Esophagus muscularis mucosa (tissue), 4 donors: ENCODE data around the gene ABCB4. TPM values are rescaled to one million over a fixed set of nuclear protein-coding genes. Genes with fewer than 3 reads are reported as not detected.

Experiments used
- DNase-seq: peaks from one replicate; pipeline ENCODE4 v3.0.0-alpha.2; 2017; ENCODE audit errors: extremely low spot score
- H3K27ac ChIP-seq, 4 donors: fragments of 200-600 bp; sonication (generic); replicated peaks in 1 of 4; 1 replicate in 3 of 4; 2 replicates in 1 of 4; pipeline ENCODE4 v1.5.1; 2016 to 2019; ENCODE audit warnings: mild to moderate bottlenecking in 1 of 4
- H3K27me3 ChIP-seq, 4 donors: fragments of 200-600 bp; sonication (generic); one replicate each; pipeline versions ENCODE4 v1.5.1 to v1.6.0; 2016 to 2019
- H3K36me3 ChIP-seq, 4 donors: fragments of 200-600 bp; sonication (generic); one replicate each; pipeline ENCODE4 v1.5.1; 2016 to 2019
- H3K4me1 ChIP-seq, 4 donors: fragments of 200-600 bp; sonication (generic); one replicate each; pipeline ENCODE4 v1.5.1; 2016 to 2019
- H3K4me3 ChIP-seq, 4 donors: fragments of 200-600 bp; sonication (generic); 1 replicate in 2 of 4; 2 replicates in 2 of 4; pipeline ENCODE4 v1.5.1; 2016 to 2019; ENCODE audit warnings: mild to moderate bottlenecking in 4 of 4, moderate library complexity in 1 of 4
- H3K9me3 ChIP-seq, 4 donors: fragments of 200-600 bp; sonication (generic); 1 replicate in 3 of 4; 2 replicates in 1 of 4; pipeline ENCODE4 v1.5.1; 2016 to 2019
- EP300 ChIP-seq: sonication (generic); formaldehyde crosslinking; IDR thresholded peaks from one replicate; pipeline ENCODE4 v1.6.1; 2017; ENCODE audit warnings: antibody characterized with exemption
- POLR2A ChIP-seq: fragments of 450-650 bp; IDR thresholded peaks from one replicate; pipeline ENCODE4 v1.6.1; 2017; ENCODE audit warnings: antibody characterized with exemption, moderate library complexity, mild to moderate bottlenecking, low read depth
- POLR2AphosphoS5 ChIP-seq, 2 donors: sonication (generic); formaldehyde crosslinking; IDR thresholded peaks; one replicate each; pipeline ENCODE4 v1.6.1; 2017; ENCODE audit warnings: antibody characterized with exemption in 2 of 2
- WGBS: methylation state at CpG from one replicate; pipeline ENCODE4 v1.1.5; 2018; 5-methylcytosine and 5-hydroxymethylcytosine counted together
- intact Hi-C: fragments of 100-400 bp; cut with DNase I; formaldehyde crosslinking; loops from one replicate; pipeline ENCODE4 v1.15.1; 2023
- total RNA-seq, 4 donors: library from RNA; depleted of rRNA; stranded (reverse); fragments of >200 nt; gene quantifications; one replicate each; pipeline versions ENCODE4 v1.1.0 to v1.2.1, GENCODE V29; 2016
- TF ChIP-seq, protein P1 (sequence below), 3 experiments: fragments of 200-600 bp in 2 of 3; fragments of 450-650 bp in 1 of 3; sonication (generic) in 2 of 3; IDR thresholded peaks; one replicate each; pipeline ENCODE4 v1.5.1; 2017 to 2019; ENCODE audit warnings: antibody characterized with exemption in 3 of 3, mild to moderate bottlenecking in 2 of 3, moderate library complexity in 1 of 3

The ABCB4 gene
- total RNA-seq, 4 donors from 2014 or later: 0.66 to 1.4 (median 1.1) TPM

DNA sequence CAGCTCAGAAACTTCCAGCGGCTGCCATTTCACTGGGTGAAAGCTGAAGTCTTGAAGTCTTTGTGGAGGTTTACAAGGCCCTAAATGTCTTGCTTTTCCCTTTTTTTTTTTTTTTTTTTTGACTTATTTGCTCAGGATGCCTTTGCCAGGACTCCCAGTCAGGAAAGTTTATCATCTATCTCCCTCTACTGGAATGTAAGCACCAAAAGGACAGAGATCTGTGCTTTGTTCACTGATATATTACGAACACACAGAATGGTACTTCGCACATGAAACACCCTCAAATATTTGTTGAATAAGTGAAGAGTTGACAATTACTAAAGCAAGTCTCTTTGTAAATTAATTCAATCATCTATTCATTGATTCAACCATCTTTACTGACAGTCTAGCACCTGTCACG lies 23.2 kb downstream of the ABCB4 start:
- Histone ChIP-seq H3K4me3 (no peak overlapping the region), H3K27ac (no peak overlapping the region), H3K36me3 (no peaks in the 10 kb centered on the region), H3K4me1 (no peaks in the 10 kb centered on the region), H3K27me3 (no peaks in the 10 kb centered on the region), H3K9me3 (no peaks in the 10 kb centered on the region)
- TF ChIP-seq POLR2A: no peak
- TF ChIP-seq POLR2AphosphoS5 (IDR thresholded peaks at IDR 0.05): no peak
- TF ChIP-seq, protein P1, sequence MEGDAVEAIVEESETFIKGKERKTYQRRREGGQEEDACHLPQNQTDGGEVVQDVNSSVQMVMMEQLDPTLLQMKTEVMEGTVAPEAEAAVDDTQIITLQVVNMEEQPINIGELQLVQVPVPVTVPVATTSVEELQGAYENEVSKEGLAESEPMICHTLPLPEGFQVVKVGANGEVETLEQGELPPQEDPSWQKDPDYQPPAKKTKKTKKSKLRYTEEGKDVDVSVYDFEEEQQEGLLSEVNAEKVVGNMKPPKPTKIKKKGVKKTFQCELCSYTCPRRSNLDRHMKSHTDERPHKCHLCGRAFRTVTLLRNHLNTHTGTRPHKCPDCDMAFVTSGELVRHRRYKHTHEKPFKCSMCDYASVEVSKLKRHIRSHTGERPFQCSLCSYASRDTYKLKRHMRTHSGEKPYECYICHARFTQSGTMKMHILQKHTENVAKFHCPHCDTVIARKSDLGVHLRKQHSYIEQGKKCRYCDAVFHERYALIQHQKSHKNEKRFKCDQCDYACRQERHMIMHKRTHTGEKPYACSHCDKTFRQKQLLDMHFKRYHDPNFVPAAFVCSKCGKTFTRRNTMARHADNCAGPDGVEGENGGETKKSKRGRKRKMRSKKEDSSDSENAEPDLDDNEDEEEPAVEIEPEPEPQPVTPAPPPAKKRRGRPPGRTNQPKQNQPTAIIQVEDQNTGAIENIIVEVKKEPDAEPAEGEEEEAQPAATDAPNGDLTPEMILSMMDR (IDR thresholded peaks at IDR 0.05): no peak
- WGBS: 92% methylated on average over 4 of the region's 4 CpGs
- intact Hi-C loops: no loop called here
- no peak for DNase-seq

DNA sequence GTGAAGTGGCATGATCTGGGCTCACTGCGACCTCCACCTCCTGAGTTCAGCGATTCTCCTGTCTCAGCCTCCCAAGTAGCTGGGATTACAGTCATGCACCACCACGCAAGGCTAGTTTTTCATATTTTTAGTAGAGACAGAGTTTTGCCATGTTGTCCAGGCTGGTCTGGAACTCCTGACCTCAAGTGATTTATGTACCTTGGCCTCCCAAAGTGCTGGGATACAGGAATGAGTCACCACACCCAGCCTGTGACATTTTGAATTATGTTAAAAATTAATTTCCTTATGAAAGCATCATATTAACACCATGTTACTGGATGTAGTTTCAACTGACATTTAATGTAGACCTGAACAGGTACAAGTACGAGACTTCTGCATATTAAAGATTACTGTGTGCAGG lies 24.3 kb downstream of the ABCB4 start:
- 91% methylated on average over 4 of the region's 4 CpGs for WGBS
- no peak for TF ChIP-seq POLR2AphosphoS5 (IDR thresholded peaks at IDR 0.05)
- TF ChIP-seq POLR2A: no peak
- TF ChIP-seq, protein P1 (IDR thresholded peaks at IDR 0.05): no peak
- no peak for TF ChIP-seq EP300
- no peaks in the 10 kb centered on the region for H3K9me3 ChIP-seq
- no peaks in the 10 kb centered on the region for H3K4me1 ChIP-seq
- H3K27ac ChIP-seq: no peak overlapping the region
- DNase-seq: no peak
- intact Hi-C loops: no loop called here
- no peaks in the 10 kb centered on the region for H3K27me3 ChIP-seq
- H3K4me3 ChIP-seq: no peak overlapping the region
- no peaks in the 10 kb centered on the region for H3K36me3 ChIP-seq

DNA sequence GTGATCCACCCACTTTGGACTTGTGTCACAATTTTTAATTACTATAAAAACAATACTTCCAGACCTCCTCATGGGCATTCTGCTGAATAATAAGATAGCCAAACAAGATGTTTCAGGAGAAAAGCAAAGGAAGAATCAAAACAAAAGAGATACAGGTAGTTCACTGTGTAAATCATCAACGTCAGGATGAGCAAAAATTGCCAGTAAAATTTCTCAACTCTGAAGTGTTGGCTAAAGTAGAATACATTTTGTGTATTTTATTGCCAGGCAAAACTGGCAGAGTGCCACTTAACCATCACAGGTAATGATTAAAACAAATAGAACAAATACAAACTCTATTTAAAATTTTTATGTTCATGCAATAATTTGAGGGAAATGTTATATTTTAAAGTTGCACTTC lies 24.8 kb downstream of the ABCB4 start:
- Histone ChIP-seq H3K27me3 (no peaks in the 10 kb centered on the region), H3K4me1 (no peaks in the 10 kb centered on the region), H3K27ac (no peak overlapping the region), H3K4me3 (no peak overlapping the region), H3K36me3 (no peaks in the 10 kb centered on the region), H3K9me3 (no peaks in the 10 kb centered on the region)
- intact Hi-C loops: no loop called here
- TF ChIP-seq POLR2AphosphoS5 (IDR thresholded peaks at IDR 0.05): no peak
- no peak for TF ChIP-seq POLR2A
- TF ChIP-seq EP300: no peak
- TF ChIP-seq, protein P1 (IDR thresholded peaks at IDR 0.05): no peak
- WGBS: 53% methylated on average over 1 of the region's 1 CpG
- no peak for DNase-seq

DNA sequence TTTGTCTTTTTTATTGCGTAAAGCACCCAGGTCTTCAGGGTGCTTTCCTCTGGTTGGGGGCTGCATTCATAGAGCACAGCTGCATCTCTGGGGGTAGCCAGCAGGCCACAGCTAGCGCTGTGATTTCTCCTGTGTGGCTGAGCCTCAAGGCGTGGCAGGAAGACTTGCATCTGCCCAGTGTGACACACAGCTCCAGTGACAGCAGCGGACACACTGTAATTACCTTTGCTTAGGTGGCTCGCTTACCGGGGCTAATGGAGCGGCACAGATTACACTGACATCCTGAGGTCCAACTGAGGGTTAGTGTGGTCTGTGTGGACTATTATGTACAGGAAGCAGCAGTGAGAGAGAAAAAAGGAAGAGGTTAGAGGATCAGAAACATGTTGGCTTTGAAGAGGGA lies 27.1 kb downstream of the ABCB4 start:
- Histone ChIP-seq H3K27ac (no peak overlapping the region), H3K9me3 (no peaks in the 10 kb centered on the region), H3K27me3 (no peaks in the 10 kb centered on the region), H3K4me3 (no peak overlapping the region), H3K36me3 (no peaks in the 10 kb centered on the region), H3K4me1 (no peaks in the 10 kb centered on the region)
- intact Hi-C loops: no loop called here
- TF ChIP-seq EP300 (no peak), POLR2A (no peak), POLR2AphosphoS5 (IDR thresholded peaks at IDR 0.05) (no peak)
- TF ChIP-seq, protein P1 (IDR thresholded peaks at IDR 0.05): no peak
- WGBS: 73% methylated on average over 7 of the region's 7 CpGs
- DNase-seq: no peak

DNA sequence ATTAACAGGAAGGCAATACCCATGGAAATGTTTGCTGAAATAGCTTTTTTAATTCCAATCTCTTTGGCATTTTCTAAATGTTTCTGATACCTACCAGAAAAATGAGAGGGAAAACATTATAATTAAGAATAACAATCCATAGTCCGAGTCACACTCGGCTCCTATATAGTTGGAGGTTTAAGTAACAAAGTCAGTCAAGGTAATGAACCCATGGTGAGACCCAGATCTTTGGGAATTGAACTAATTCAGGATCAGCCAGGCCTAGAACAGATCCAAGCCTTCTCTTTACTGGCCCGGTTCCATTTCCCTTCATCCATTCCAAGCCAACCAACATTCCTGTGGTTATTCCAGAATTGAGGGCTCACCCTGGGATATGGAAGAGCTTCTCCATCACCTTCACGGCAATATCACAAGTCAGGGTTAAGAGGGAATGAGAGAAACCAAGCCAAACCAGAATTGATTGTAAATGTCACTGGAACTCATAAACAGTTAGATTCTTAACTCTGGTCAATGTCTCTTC lies 28.3 kb downstream of the ABCB4 start:
- intact Hi-C loops: no loop called here
- Histone ChIP-seq H3K9me3 (no peaks in the 10 kb centered on the region), H3K36me3 (no peaks in the 10 kb centered on the region), H3K4me1 (no peaks in the 10 kb centered on the region), H3K4me3 (no peak overlapping the region), H3K27ac (no peak overlapping the region), H3K27me3 (no peaks in the 10 kb centered on the region)
- no peak for DNase-seq
- 82% methylated on average over 4 of the region's 4 CpGs for WGBS
- TF ChIP-seq EP300 (no peak), POLR2AphosphoS5 (IDR thresholded peaks at IDR 0.05) (no peak), POLR2A (no peak)
- TF ChIP-seq, protein P1 (IDR thresholded peaks at IDR 0.05): no peak
